Left ventricle myocardium inferior (tissue), 1 donor: ENCODE data around the gene PABPC5. TPM values are rescaled to one million over a fixed set of nuclear protein-coding genes. Genes with fewer than 3 reads are reported as not detected.

Experiments used
- DNase-seq: peaks from one replicate; pipeline ENCODE4 v3.0.0-alpha.2; 2020
- H3K27ac ChIP-seq: fragments of 200-600 bp; replicated peaks from 2 replicates; pipeline ENCODE4 v1.8.0; 2021
- H3K27me3 ChIP-seq: fragments of 200-600 bp; 2 replicates; pipeline ENCODE4 v1.8.0; 2021; ENCODE audit warnings: low read depth
- H3K36me3 ChIP-seq: fragments of 200-600 bp; 2 replicates; pipeline ENCODE4 v1.8.0; 2021
- H3K4me1 ChIP-seq: fragments of 200-600 bp; 2 replicates; pipeline ENCODE4 v1.8.0; 2021
- H3K4me3 ChIP-seq: fragments of 200-600 bp; 2 replicates; pipeline ENCODE4 v1.8.0; 2021; ENCODE audit warnings: mild to moderate bottlenecking, moderate library complexity
- H3K9me3 ChIP-seq: fragments of 200-600 bp; replicated peaks from 2 replicates; pipeline ENCODE4 v1.8.0; 2021
- CTCF ChIP-seq: fragments of 200-600 bp; IDR thresholded peaks from 2 replicates; pipeline ENCODE4 v1.8.0; 2021; ENCODE audit warnings: antibody characterized with exemption, mild to moderate bottlenecking, borderline replicate concordance
- intact Hi-C: fragments of 100-400 bp; cut with micrococcal nuclease; formaldehyde crosslinking; loops from one replicate; pipeline ENCODE4 v1.11.0; 2022
- long read RNA-seq: library from polyadenylated mRNA; unstranded; transcript quantifications from one replicate; pipeline ENCODE4 v2.0.0, GENCODE V29; 2021
- total RNA-seq: library from RNA; stranded (reverse); fragmentation: NEBNext Ultra II Directional; extraction: Animal tissue kit (Norgen Biotek cat#: 25700); gene quantifications from one replicate; pipeline ENCODE4 v1.2.1, GENCODE V29; 2021
- donor health status: DM: no; HTN: yes; CAD: no; lungs with severe emphysema.

Gene PABPC5
- 0.91 TPM for total RNA-seq
- long read RNA-seq, partial matches to known transcripts, result 0 of 1 reads
- long read RNA-seq, other reads (novel, unspliced or antisense), result 0 of 1 reads

- H3K36me3 ChIP-seq, result no peaks in the 10 kb centered on the region
- H3K9me3 ChIP-seq, result no peaks in the 10 kb centered on the region
- no peaks in the 10 kb centered on the region for H3K27me3 ChIP-seq
- peak within 1 kb of the TSS; percentile 74 for H3K27ac ChIP-seq
- no peak for TF ChIP-seq CTCF
- intact Hi-C loops, result no loop called here
- H3K4me1 ChIP-seq, result no peaks in the 10 kb centered on the region
- peak; percentile 78 for DNase-seq
- H3K4me3 ChIP-seq, result peak within 1 kb of the TSS; percentile 62
Observed at GRCh38 chrX:91434351-91435168, at the start of gene PABPC5. Gene PABPC5, plus strand, starts transcription at chrX:91434839. Its CDS starts 739 bp downstream, at chrX:91435578.

- no peaks in the 10 kb centered on the region for H3K4me1 ChIP-seq
- no peak for TF ChIP-seq CTCF
- H3K27ac ChIP-seq, result no peak overlapping the region
- no peaks in the 10 kb centered on the region for H3K36me3 ChIP-seq
- peaks cover 4% of the 10 kb centered on the region for H3K9me3 ChIP-seq
- H3K4me3 ChIP-seq, result no peak overlapping the region
- H3K27me3 ChIP-seq, result no peaks in the 10 kb centered on the region
- no peak for DNase-seq
- intact Hi-C loops, result no loop called here
Observed at GRCh38 chrX:91389026-91389425, 45.6 kb upstream of the PABPC5 start.

GRCh38 chrX:91414713-91415112, 19.9 kb upstream of the PABPC5 start:
- intact Hi-C loops, result no loop called here
- Histone ChIP-seq H3K27me3 (no peaks in the 10 kb centered on the region), H3K27ac (no peak overlapping the region), H3K4me3 (no peak overlapping the region), H3K36me3 (no peaks in the 10 kb centered on the region), H3K9me3 (peaks cover 7% of the 10 kb centered on the region), H3K4me1 (no peaks in the 10 kb centered on the region)
- peak; percentile 44 for TF ChIP-seq CTCF
- DNase-seq, result no peak

GRCh38 chrX:91435395-91435794, 756 bp downstream of the PABPC5 start:
- H3K4me3 ChIP-seq, result peak overlapping the region; percentile 62
- DNase-seq, result no peak
- no peaks in the 10 kb centered on the region for H3K4me1 ChIP-seq
- no peak for TF ChIP-seq CTCF
- intact Hi-C loops, result no loop called here
- H3K36me3 ChIP-seq, result no peaks in the 10 kb centered on the region
- H3K9me3 ChIP-seq, result no peaks in the 10 kb centered on the region
- no peaks in the 10 kb centered on the region for H3K27me3 ChIP-seq
- H3K27ac ChIP-seq, result peak overlapping the region; percentile 74
